ENCODE data around the gene GALNTL6. TPM values are rescaled to one million over a fixed set of nuclear protein-coding genes. Genes with fewer than 3 reads are reported as not detected.

The GALNTL6 gene
- total and polyA plus RNA-seq, 9 of the 15 experiments (the other 6 are each of a cell fraction or from before 2014, with no cell fraction given) = 0.18 to 0.50 (median 0.29) TPM

GRCh38 chr4:172772781-172773180 is 959.6 kb downstream of the GALNTL6 start:
- no peak overlapping the region for H3K9ac ChIP-seq (ENCODE audit: insufficient read depth in 1 of 2, low read depth in 2 of 2, low read length in 2 of 2)
- no peaks in the 10 kb centered on the region for H4K20me1 ChIP-seq (replicated peaks; ENCODE audit: control insufficient read depth, insufficient read depth, low read length)
- no peak overlapping the region for H3K4me3 ChIP-seq
- BruUV-seq (replicated peaks) = no TSS peak
- no peak for DNase-seq (ENCODE audit: extremely low read depth in 1 of 4, low spot score in 3 of 4)
- no peaks in the 10 kb centered on the region for H3K27me3 ChIP-seq (ENCODE audit: control insufficient read depth in 2 of 2, insufficient read depth in 2 of 2, low read length in 2 of 2)
- H3K4me2 ChIP-seq (ENCODE audit: insufficient read depth, low read length) = no peak overlapping the region
- FAIRE-seq = no peak
- no peaks in the 10 kb centered on the region for H3K36me3 ChIP-seq (ENCODE audit: control insufficient read depth, insufficient read depth, low read length)
- no peaks in the 10 kb centered on the region for H3K4me1 ChIP-seq (replicated peaks in 1 of 2; ENCODE audit: control insufficient read depth in 2 of 2, insufficient read depth in 2 of 2, low read length in 2 of 2)
- intact Hi-C loops (cut with micrococcal nuclease) (no loop called here), in situ Hi-C loops (cut with MboI) (no loop called here)
- no peak overlapping the region for H3K27ac ChIP-seq (ENCODE audit: extremely low read depth, low read depth, low read length)
- CTCF ChIA-PET (ENCODE audit: low intra/inter-chr PET ratio) = no interaction called here
- no peaks in the 10 kb centered on the region for H3K79me2 ChIP-seq (ENCODE audit: control insufficient read depth, insufficient read depth, low read length)
- 0% methylated on average over 5 of the region's 5 CpGs for WGBS (ENCODE audit: insufficient coverage, low coverage, missing lambda C conversion rate)
- POLR2A ChIA-PET = no interaction called here
- no peaks in the 10 kb centered on the region for H3K9me3 ChIP-seq (replicated peaks; ENCODE audit: control insufficient read depth, insufficient read depth, low read depth, low read length)
- TF ChIP-seq ETV5 (CRISPR knock-in tag; IDR thresholded peaks at IDR 0.05; ENCODE audit: low read depth) = no peak
- no peak for TF ChIP-seq ZNF311 (CRISPR knock-in tag; IDR thresholded peaks at IDR 0.05)
- TF ChIP-seq HNRNPUL1 (IDR thresholded peaks at IDR 0.05; ENCODE audit: low read length) = no peak
- TF ChIP-seq GATAD2A (IDR thresholded peaks at IDR 0.05) = no peak
- no peak for TF ChIP-seq KLF1 (tag; IDR thresholded peaks at IDR 0.05)
- no peak for TF ChIP-seq SAFB2 (IDR thresholded peaks at IDR 0.05; ENCODE audit: borderline replicate concordance, low read depth, low read length, severe bottlenecking)
- no peak for TF ChIP-seq DLX4 (CRISPR knock-in tag; IDR thresholded peaks at IDR 0.05)
- no peak for TF ChIP-seq TCF7L2 (IDR thresholded peaks at IDR 0.05; ENCODE audit: low read depth, low read length)
- TF ChIP-seq PRPF4 (IDR thresholded peaks at IDR 0.05; ENCODE audit: insufficient read depth, low read depth, low read length, poor library complexity, severe bottlenecking) = no peak
- TF ChIP-seq MCM5 (IDR thresholded peaks at IDR 0.05; ENCODE audit: low read depth) = no peak
- TF ChIP-seq SREBF1 (IDR thresholded peaks at IDR 0.05; ENCODE audit: borderline replicate concordance, low read depth, low read length) = no peak
- no peak for ATAC-seq
- H3K9me1 ChIP-seq (ENCODE audit: control insufficient read depth, insufficient read depth, low read length) = no peaks in the 10 kb centered on the region
- H2AFZ ChIP-seq (ENCODE audit: low read depth, low read length) = no peak overlapping the region

All from K562 (cell line).